ENCODE results near the gene GNB1L. TPM values are rescaled to one million over a fixed set of nuclear protein-coding genes. Genes with fewer than 3 reads are reported as not detected.

The GNB1L gene
- total and polyA plus RNA-seq, 10 of the 15 experiments (the other 5 are each of a cell fraction or from before 2014, with no cell fraction given) = 0.21 to 19.4 (median 6.8) TPM

- TF ChIP-seq KLF5 (IDR thresholded peaks at IDR 0.05; ENCODE audit: partially characterized antibody) (no peak), GATAD2B (conservative IDR thresholded peaks at IDR 0.05; ENCODE audit: low read depth) (no peak), ZZZ3 (IDR thresholded peaks at IDR 0.05; ENCODE audit: control insufficient read depth, insufficient read length, low read depth) (no peak), MTA2 (IDR thresholded peaks at IDR 0.05; ENCODE audit: low read depth) (0 out of 2 replicates have a peak, but pooled peaks have one; percentile 13), EGR1 (IDR thresholded peaks at IDR 0.05; ENCODE audit: borderline replicate concordance in 1 of 2, low read depth in 2 of 2, low read length in 2 of 2) (peak in 1 of 2 experiments; percentile 60; a peak in 1 of 3 replicates), ETV6 (conservative IDR thresholded peaks at IDR 0.05 in 1 of 2, IDR thresholded peaks at IDR 0.05 in 1 of 2; ENCODE audit: borderline replicate concordance in 1 of 2, low read depth in 1 of 2) (no peak), HSF1 (IDR thresholded peaks at IDR 0.05; ENCODE audit: low read depth, low read length) (no peak), ATF3 (IDR thresholded peaks at IDR 0.05; ENCODE audit: borderline replicate concordance, extremely low read depth, low read depth, low read length) (no peak), ZSCAN29 (IDR thresholded peaks at IDR 0.05) (no peak), CHD4 (IDR thresholded peaks at IDR 0.05) (no peak), MEF2A (IDR thresholded peaks at IDR 0.05; ENCODE audit: insufficient read depth, low read depth, low read length) (no peak), ZNF592 (IDR thresholded peaks at IDR 0.05) (no peak), NRF1 (conservative IDR thresholded peaks at IDR 0.05; ENCODE audit: low read depth, low read length) (no peak), TCF3 (IDR thresholded peaks at IDR 0.05; ENCODE audit: borderline replicate concordance, insufficient read depth, low read depth, low read length) (no peak; the same call in 1 of the 2 replicates), MAX (IDR thresholded peaks at IDR 0.05; ENCODE audit: low read depth, low read length) (no peak), ZNF687 (IDR thresholded peaks at IDR 0.05) (0 out of 2 replicates have a peak, but pooled peaks have one; percentile 12), ZBED1 (IDR thresholded peaks at IDR 0.05; ENCODE audit: borderline replicate concordance) (no peak)
These were observed 36.9 kb upstream of the GNB1L start (continued) for GRCh38 chr22:19891317-19892256.

All from GM12878 (cell line).